Left kidney (tissue), 2 donors: ENCODE results near the gene MARCHF3. TPM values are rescaled to one million over a fixed set of nuclear protein-coding genes. Genes with fewer than 3 reads are reported as not detected.
"Not testable (repeated sequence)": the region's sequence is repeated elsewhere in the genome, so short reads cannot be mapped to it uniquely, and the experiment has no call there.

Experiments used
- DNase-seq: peaks from one replicate; pipeline ENCODE4 v3.0.0-alpha.2; 2013
- polyA plus RNA-seq: library from polyadenylated mRNA; unstranded; fragments of 120-200 nt; gene quantifications from one replicate; pipeline ENCODE4 v1.2.1, GENCODE V29; 2013; ENCODE audit not compliant: insufficient read length

The MARCHF3 gene
- polyA plus RNA-seq, 1 donor, result 8.0 TPM

- DNase-seq, result no peak
These were observed 17.4 kb downstream of the MARCHF3 start for GRCh38 chr5:127012916-127013315.

- DNase-seq, result no peak
These were observed 18.3 kb downstream of the MARCHF3 start for GRCh38 chr5:127011961-127012644.

DNA sequence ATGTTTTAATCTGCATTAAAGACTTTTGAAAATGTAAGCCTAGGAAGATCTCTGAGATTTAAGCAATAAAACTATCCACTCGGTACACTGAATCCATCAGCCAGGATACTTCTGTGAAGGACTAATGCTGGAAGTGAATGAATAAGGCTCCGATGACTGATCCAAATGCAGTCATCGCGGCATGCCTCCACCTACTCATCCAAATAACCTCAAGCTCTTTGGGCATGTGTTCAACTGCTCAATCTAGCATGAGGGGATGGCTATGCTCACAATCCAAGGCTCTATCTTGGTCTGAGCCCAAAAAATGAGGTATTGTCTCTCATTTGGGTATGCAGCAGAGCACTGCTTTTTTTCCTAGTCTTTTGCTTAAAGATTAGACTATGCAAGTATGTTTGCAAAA lies 19.2 kb downstream of the MARCHF3 start:
- no peak for DNase-seq

- no peak for DNase-seq
These were observed 20.0 kb downstream of the MARCHF3 start for GRCh38 chr5:127010362-127010761.

DNA sequence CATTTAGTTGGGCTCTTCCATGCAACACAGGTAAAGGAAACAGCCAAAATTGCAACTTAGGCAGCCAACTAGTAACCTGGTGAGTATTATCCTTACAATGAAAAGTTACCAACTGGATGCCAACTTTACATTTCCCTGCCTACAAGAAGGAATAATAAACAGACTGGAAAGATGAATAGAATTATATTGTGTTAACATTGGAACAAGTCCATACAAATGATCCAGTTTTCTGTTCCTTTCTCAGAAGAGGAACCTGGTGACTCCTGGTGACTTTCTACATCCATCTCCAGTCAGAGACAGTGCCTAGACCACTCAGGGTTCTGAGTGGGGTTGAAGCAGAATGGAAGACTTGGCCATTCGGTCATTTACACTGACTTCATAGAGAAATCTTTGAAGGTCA lies 20.6 kb downstream of the MARCHF3 start:
- DNase-seq, result no peak

GRCh38 chr5:127008300-127008975 lies 21.9 kb downstream of the MARCHF3 start:
- DNase-seq, result no peak

DNA sequence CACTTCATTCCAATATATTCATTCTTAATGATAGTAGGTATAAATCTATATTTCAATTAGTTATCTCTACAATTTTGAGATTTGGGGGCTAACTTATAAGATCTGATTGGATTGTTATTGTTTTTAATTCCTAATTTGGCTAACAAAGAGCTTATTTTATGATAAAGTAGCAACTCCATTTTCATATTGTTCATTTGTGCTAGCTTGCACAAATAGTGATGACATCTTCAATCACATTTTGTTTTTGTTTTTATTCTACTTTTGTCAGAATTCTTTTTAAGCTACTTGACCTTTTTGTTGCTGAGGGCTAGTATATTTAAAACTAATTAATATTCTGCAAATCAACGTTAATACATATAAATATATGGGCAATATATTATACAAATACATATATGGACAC lies 22.8 kb downstream of the MARCHF3 start:
- DNase-seq, result no peak

GRCh38 chr5:127006744-127007143 lies 23.6 kb downstream of the MARCHF3 start:
- no peak for DNase-seq

- DNase-seq, result not testable (repeated sequence)
These were observed 25.1 kb downstream of the MARCHF3 start for GRCh38 chr5:127005282-127005681.

GRCh38 chr5:127004721-127005120 lies 25.6 kb downstream of the MARCHF3 start:
- no peak for DNase-seq

GRCh38 chr5:127003798-127004495 lies 26.4 kb downstream of the MARCHF3 start:
- no peak for DNase-seq

DNA sequence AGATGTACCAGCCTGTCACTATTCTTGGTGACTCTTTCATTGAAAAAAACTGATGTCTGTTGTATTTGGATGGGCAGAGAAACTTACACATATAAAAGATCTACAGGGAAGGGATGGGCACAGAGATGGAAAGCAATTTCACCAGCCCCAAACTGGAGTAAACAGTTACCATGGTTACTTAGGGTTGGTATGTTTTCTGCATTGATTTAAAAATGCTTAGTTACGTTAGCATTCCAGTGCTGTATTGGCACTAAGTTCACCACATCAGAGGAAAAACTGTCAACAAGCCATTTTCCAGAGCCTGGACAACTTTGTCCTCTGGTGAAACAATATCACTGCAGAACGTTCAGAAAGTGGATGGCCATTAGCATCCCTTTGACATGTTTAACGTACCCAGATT lies 28.0 kb downstream of the MARCHF3 start:
- no peak for DNase-seq

DNA sequence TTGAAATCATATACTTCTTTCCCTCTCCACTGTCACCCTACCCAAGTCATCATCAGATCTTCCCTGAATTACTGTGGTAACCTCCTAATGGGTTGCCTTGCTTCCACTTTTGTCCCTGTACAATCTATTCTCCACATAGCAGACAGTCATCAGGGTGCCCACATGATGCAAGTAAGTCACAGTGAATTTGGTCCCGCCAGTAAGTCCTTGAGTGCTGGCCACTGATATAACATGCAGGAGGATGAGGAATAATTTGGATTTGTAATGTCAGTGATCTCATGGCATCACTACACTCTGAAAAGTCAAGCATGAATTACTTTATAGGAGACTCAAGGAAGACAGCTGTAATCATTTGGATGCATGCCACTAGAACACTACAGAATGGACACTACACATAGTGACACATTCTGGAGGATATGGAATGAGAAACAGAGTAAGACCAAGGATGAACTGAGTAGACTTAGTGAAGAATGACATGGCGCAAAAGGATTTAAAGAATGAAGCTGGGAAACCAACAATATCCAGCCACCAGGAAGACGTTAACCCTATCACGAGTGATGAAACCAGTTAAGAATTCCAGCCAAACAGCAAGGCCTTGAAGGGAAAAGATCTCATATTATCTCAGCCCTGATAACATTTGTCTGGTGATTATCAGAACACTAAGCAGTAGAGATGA lies 28.6 kb downstream of the MARCHF3 start:
- no peak for DNase-seq

DNA sequence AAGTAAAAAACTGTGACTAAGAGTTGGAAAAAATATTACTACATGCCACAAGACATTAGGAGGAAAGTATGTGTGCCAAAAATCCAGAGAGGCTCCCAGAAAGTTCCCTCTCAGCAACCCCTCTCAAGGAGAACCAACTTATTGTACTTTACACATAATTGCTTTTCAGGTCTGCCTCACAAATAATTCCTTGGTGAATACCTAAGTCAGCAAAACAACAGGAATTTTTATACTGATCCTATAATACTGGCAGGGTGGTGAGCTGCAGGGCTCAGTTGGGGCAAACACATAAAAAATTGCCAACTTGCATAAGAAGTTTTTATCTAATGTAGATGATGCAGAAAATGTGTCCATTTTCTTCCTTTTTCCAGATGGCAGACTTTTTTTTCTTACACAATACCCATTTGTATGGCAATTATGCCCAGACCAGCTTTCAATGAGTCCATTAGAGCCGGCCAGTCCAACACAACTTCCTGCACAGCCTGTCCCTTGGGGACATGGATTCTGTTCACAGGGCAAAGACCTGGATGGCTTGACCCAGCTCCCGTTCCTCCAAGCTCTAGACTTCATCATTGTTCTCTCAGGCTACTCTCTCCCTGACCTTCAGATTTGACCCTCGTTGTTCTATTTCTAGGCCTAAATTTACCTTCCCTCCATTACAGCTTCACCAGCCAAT lies 31.3 kb downstream of the MARCHF3 start:
- DNase-seq, result no peak

GRCh38 chr5:126998201-126998631 lies 32.1 kb downstream of the MARCHF3 start:
- no peak for DNase-seq

- no peak for DNase-seq
These were observed 34.7 kb downstream of the MARCHF3 start for GRCh38 chr5:126995689-126996088.

DNA sequence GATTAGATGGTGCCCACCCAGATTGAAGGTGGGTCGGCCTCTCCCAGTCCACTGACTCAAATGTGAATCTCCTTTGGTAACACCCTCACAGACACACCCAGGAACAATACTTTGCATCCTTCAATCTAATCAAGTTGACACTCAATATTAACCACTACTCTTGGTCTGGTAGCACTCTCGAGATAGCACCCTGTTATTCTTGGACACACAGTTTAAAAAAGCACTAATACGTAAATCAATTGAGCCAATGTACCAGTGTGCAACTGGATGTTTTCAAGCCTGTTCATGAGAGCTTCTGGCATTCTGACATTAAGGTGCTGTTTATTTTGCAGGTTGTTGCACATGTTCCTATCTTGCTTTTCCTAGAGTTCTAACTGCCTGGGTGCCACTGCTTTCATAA lies 35.3 kb downstream of the MARCHF3 start:
- DNase-seq, result no peak

GRCh38 chr5:126994485-126994884 lies 35.9 kb downstream of the MARCHF3 start:
- DNase-seq, result no peak

DNA sequence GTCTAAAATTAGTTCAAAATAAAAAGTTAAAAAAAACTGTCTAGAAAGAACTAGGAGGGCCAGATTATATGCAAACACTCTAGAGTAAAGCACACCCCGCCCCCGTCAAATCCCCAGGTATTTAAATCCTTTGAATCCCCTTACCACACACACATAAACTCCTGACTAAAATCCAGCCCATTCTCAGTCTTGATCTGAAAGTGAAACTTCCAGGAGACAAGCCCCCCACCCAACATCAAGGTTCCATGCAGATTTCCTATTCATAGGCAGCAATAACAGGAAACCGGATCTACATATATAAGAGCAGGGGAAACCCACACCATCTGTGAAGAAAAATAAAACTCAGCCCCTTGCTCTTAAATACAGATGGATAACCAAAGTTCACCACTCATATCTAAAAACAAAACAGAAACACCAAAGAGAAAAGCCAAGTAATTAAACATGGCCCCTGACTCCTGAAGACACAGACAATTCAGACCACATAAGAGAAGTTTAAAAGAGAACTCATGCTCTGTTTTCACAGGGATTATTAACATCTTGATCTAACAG lies 42.3 kb downstream of the MARCHF3 start:
- no peak for DNase-seq

DNA sequence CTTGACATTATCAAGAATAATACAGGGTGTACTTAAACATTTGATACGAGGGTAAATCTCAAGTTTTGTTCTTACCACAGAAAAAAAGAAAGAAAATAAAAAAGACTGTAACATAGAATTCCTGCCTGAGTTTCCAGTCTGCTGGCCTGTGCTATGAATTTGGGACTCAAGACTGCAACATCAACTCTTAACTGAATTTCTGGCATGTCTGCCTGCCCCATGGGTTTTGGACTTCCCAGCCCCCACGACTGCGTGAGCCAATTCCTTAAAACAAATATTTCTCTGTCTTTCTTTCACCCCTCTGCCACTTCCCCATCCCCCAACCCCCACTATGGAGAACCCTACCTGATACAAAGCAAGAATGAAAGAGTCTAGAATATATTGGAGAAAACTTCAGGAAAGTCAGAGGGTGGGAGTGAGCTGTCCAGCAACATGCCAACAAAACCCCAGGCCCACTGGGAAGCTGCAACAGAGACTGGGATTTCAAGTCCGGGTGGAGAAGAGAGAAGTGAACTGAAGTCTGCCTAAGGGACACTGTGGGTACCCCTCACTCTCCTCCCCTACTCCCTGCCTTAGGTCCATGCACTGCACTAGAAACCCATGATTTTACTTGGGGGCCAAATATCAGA lies 43.0 kb downstream of the MARCHF3 start:
- DNase-seq, result no peak

DNA sequence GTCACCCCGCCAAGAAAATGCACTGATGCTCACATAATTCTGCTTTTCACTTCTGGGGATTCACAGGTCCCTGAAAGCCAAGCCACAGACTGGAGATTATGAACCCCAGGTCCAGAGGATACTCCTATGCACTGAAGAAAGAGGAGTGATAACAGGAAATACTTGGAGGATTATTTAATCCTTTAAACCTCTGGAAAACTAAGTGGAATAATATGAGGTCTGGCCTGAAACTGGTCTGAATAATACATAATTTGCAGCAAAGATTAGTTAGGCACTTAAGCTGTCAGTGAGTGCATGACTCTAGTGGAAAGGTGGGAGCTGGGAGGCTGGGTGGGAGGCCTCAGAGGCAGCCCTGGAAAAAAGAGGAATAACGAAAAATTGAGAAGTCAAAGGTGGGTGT lies 45.7 kb downstream of the MARCHF3 start:
- DNase-seq, result no peak
